T-helper 1 cell treated with Interleukin-12 subunit alpha and Interleukin-12 subunit beta and Interleukin-4 antibody, amounts not matched to agents 30 ng/mL and 1 ng/mL, for 36 hours (primary cell): ENCODE results near the gene OLA1. TPM values are rescaled to one million over a fixed set of nuclear protein-coding genes. Genes with fewer than 3 reads are reported as not detected.

Source experiments
- intact Hi-C: fragments of 100-400 bp; cut with micrococcal nuclease; formaldehyde crosslinking; loops from one replicate; pipeline ENCODE4 v1.15.1; 2024
- total RNA-seq: library from RNA; stranded (reverse); gene quantifications from 2 replicates; pipeline ENCODE4 v1.2.3, GENCODE V29; 2022

Gene OLA1
- total RNA-seq, 1 donor from 2014 or later: 78.2 TPM

- intact Hi-C loops: no loop called here
Observed at GRCh38 chr2:174181368-174181767, 67.0 kb downstream of the OLA1 start.

- intact Hi-C loops: no loop called here
Observed at GRCh38 chr2:174180726-174181236, 67.6 kb downstream of the OLA1 start.

DNA sequence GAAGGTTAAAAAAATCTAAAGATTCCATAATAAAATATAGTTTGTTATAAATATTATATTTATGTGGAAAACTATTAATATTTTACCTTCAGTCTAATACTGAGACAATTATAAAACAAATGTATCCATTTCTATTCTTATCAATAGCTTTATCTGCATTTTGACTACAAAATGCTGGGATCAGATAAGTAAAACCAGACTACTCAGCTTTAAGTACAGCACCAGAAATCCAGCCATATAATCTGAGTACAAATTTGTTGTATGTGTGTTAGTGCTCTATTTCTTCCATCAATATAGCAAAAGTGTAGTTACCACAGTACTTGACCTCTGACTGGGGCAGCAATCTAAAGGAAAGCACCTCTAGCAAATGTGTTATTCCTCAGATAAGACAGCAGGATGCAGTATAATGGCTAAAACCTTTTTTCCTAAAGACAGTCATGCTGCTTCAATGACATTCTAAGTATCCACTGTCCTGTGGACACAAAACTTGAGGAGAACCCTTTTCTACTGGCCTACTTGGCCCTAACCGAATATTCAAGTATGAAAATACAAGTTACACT, 68.1 kb downstream of the OLA1 start:
- intact Hi-C loops: no loop called here

- intact Hi-C loops: no loop called here
Observed at GRCh38 chr2:174177316-174177890, 70.9 kb downstream of the OLA1 start.

DNA sequence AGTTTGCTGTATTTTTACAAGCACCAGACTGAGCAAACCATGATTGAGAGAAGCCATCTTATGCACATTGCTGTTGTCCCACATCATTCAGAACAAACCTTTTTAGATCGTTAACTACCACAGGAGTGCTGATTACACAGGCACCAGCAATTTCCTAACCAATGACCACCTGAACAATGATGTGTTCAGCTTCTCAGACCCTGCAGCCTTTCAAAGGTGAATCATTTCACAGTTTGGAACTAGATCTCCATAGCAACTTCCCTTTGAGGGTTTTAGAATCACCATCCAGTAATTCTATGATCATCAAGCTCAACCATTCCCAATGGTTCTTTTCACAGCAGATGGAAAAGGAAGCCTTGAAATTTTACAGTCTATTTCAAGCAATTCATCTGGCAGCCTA, 71.4 kb downstream of the OLA1 start:
- intact Hi-C loops: no loop called here

DNA sequence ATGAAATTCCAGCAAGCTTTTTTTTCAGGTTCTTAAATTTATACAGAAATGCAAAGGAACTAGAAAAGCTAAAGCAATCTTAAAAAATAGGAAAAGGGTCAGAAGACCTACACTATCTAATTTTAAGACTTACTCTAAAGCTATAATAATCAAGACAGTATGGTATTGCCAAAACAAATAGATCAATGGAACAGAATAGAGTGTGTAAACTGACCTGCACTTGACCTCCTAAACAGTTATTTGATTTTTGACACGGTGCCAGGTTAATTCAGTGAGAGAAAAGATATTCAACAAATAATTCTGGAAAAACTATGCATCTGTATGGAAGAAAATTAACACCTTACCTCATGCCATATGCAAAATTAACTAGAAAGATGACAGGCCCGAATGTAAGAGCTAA, 73.6 kb downstream of the OLA1 start:
- intact Hi-C loops: no loop called here

- intact Hi-C loops: no loop called here
Observed at GRCh38 chr2:174172802-174173355, 75.5 kb downstream of the OLA1 start.

- intact Hi-C loops: no loop called here
Observed at GRCh38 chr2:174171686-174172445, 76.5 kb downstream of the OLA1 start.

- intact Hi-C loops: no loop called here
Observed at GRCh38 chr2:174169372-174169771, 79.0 kb downstream of the OLA1 start.

GRCh38 chr2:174166261-174166660, 82.1 kb downstream of the OLA1 start:
- intact Hi-C loops: no loop called here

DNA sequence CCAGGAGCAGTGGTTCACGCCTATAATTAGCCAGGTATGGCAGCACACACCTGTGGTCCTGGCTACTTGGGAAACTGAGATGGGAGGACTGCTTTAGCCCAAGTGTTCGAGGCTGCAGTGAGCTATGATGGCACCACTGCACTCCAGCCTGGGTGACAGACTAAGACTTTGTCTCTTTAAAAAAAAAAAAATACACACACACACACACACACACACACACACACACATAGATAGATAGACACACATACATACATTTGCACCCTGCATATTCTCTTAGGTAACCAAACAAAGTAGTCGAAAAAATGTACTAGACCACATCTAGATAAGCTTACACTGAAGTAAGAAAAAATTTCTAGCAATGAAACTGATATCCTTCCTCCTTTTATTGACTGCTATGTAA, 86.8 kb downstream of the OLA1 start:
- intact Hi-C loops: no loop called here

- intact Hi-C loops: loop anchor here (1.0 to 5.0 kb wide), 3 partner anchors 91 to 183 kb away; partner anchors contain the start of gene OLA1
Observed at GRCh38 chr2:174158003-174158402, 90.3 kb downstream of the OLA1 start.

DNA sequence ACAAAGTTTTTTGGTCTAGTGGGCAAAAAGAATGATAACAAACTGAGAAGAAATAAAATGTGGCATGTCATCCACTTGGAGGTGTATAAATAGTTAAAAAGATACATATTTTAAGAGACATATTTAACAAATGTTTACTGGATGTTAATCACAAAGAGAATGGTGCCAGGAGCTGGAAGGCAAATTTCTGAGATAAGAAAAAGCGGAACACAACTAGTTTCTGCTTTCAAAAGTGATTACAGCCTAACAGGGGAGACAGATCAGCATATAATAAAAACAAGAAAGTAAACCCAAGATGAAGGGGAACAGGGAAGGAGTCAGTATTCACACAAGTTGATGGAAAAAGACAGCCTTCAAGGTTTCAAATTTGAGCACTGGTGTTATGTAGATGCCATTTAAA, 91.3 kb downstream of the OLA1 start:
- intact Hi-C loops: loop anchor here (5.0 kb wide), 1 partner anchor 170 kb away; no protein-coding TSS in a partner anchor

DNA sequence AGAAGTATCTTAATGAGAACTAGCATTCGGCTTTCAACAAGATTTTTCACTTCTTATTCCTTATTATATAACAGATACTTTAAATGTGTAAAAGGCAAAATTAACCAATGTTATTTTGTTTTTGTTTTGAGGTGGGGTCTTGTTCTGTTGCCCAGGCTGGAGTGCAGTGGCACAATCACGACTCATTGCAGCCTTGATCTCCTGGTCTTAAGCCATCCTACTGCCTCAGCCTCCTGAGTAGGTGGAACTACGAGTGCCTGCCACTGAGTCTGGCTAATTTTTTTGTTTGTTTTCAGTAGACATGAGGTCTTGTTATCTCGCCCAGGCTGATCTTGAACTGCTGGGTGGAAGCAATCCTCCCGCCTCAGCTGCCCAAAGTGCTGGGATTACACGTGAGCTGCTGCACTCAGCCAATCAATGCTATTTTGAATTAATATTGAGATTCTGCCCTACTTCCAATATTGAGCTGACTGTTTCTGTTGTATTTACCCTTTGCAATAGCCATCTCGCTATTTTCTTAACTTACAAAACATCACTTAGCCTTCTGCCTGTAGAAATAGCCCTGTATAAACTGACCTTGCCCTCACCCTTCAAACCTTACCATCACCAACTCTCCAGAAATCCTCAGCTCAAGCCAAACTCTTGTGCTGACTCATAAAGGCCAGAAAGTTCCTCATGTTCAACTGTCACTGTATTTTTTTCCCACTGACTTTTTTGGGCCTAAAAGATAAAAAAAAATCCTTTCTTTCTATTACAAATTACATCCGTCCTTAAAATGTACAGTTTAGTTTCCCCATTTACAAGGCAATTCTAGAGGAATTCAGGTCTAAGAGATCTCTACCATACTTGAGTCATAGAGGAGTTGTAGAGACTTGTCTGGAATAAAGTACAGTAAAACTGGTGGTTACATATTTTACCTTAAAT, 94.3 kb downstream of the OLA1 start:
- intact Hi-C loops: no loop called here

- intact Hi-C loops: no loop called here
Observed at GRCh38 chr2:174149530-174149929, 98.8 kb downstream of the OLA1 start.

GRCh38 chr2:174148833-174149232, 99.5 kb downstream of the OLA1 start:
- intact Hi-C loops: no loop called here

GRCh38 chr2:174145827-174146226, 102.5 kb downstream of the OLA1 start:
- intact Hi-C loops: no loop called here

DNA sequence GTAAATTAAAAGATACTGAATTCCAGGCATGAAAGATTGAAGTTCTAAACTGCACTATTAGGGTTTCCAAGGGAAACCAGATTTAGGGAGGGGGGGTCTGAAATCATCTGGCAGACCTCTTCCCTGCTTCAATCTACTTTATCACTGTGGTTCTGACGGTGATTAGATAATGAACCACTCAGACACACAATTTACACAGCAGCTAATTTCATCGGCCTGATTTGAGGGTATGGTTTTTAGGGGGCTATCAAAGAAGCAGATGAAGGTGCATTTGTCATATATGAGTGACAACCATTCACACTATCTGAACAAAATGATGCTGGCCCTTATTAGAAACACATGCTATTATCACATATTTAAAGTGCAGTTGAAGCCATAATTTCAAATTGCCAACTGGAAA, 106.0 kb downstream of the OLA1 start:
- intact Hi-C loops: no loop called here

- intact Hi-C loops: no loop called here
Observed at GRCh38 chr2:174138161-174138560, 110.2 kb downstream of the OLA1 start.

- intact Hi-C loops: no loop called here
Observed at GRCh38 chr2:174135981-174136380, 112.4 kb downstream of the OLA1 start.

- intact Hi-C loops: no loop called here
Observed at GRCh38 chr2:174125090-174125489, 123.2 kb downstream of the OLA1 start.
